D721Med (cell line): ENCODE measurements around the gene LPP.

Source experiments
- DNase-seq: peaks from one replicate; pipeline ENCODE4 v3.0.0; 2011; ENCODE audit warnings: low spot score; ENCODE audit not compliant: insufficient read length
- FAIRE-seq: peaks from 2 replicates; lab custom pipeline; 2011; peaks lifted over from hg19 to GRCh38; lab: Jason Lieb, UNC
- CTCF ChIP-seq: IDR thresholded peaks from 2 replicates; pipeline ENCODE4 v1.5.1; 2012; ENCODE audit warnings: mild to moderate bottlenecking, control low read depth; ENCODE audit not compliant: insufficient read depth; ENCODE audit errors: missing control alignments

The LPP gene

GRCh38 chr3:188750617-188751016, 596.7 kb downstream of the LPP start:
- no peak for DNase-seq
- FAIRE-seq = no peak
- TF ChIP-seq CTCF = no peak

GRCh38 chr3:188752850-188753249, 598.9 kb downstream of the LPP start:
- FAIRE-seq = no peak
- no peak for TF ChIP-seq CTCF
- no peak for DNase-seq

- FAIRE-seq (no peak), DNase-seq (no peak)
- no peak for TF ChIP-seq CTCF
Measured at GRCh38 chr3:188754267-188754666, 600.3 kb downstream of the LPP start.

- DNase-seq (no peak), FAIRE-seq (no peak)
- no peak for TF ChIP-seq CTCF
Measured at GRCh38 chr3:188756241-188756640, 602.3 kb downstream of the LPP start.

GRCh38 chr3:188759336-188760005, 605.5 kb downstream of the LPP start:
- no peak for FAIRE-seq

GRCh38 chr3:188760408-188760807, 606.5 kb downstream of the LPP start:
- TF ChIP-seq CTCF = no peak
- FAIRE-seq (no peak), DNase-seq (no peak)

More at GRCh38 chr3:188759336-188760005, 605.5 kb downstream of the LPP start:
- no peak for DNase-seq
- no peak for TF ChIP-seq CTCF

GRCh38 chr3:188761439-188761838, 607.5 kb downstream of the LPP start:
- no peak for FAIRE-seq
- TF ChIP-seq CTCF = no peak
- no peak for DNase-seq
